Stimulated activated CD4-positive, alpha-beta T cell treated with anti-CD3 and anti-CD28 coated beads, Interleukin-12 subunit alpha, Interleukin-12 subunit beta, amount 100 ng/mL, for 48 hours (primary cell): ENCODE data around the gene LRRC8D.
"Not testable (repeated sequence)": the region's sequence is repeated elsewhere in the genome, so short reads cannot be mapped to it uniquely, and the experiment has no call there.

Source experiments
- DNase-seq, 3 donors: peaks; one replicate each; pipeline ENCODE4 v3.0.0-alpha.2; 2020; ENCODE audit warnings: low read depth in 2 of 3, low spot score in 1 of 3

LRRC8D gene

GRCh38 chr1:89820422-89821321 lies at the start of gene LRRC8D:
Gene LRRC8D (plus strand): TSS chr1:89821032. CDS start chr1:89933069, 112,037 bp downstream.
- peak; percentile 40 to 59 (median 47) for DNase-seq

DNA sequence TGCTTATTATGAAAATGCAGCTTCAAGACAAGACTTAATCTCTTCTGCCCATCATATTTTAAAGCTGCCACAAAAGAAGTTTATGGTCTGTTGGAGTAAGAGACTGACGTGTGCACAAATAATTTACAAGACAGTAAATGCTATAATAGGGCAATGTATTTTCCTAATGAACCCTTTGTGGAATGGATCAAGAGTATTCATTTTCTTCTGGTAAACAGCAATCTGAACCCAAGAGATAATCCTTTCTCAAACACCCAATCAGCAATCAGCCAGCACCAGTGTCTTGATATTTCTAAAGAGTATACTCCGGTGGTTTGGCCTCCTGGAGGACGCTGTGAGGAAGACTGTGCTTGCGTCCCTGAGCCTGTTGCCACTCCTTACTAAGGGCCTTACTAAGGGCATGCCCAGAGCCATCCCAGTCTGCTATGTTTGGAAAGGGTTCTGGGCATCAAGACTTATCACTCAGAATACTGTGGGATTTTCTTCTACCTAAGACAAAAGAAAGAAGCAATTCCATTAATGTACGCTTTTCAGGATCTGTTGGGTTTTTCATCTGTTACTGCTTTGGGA lies 48.8 kb upstream of the LRRC8D start:
- no peak for DNase-seq

DNA sequence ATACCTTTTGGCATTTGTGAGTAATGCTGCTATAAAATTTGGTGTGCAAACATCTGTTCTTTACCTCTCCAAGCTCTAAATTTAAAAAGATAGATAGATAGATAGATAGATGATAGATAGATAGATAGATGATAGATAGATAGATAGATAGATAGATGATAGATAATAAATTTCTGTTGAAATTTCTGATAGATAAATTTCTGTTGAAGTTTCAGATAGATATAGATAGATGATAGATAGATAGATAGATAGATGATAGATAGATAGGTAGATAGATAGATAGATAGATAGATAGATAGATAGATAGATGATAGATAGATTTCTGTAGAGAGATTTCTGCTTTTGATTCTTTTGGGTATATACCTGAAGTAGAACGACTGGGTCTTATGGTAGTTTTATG lies 44.7 kb upstream of the LRRC8D start:
- not testable (repeated sequence) for DNase-seq

- DNase-seq = not testable (repeated sequence)
Measured at GRCh38 chr1:89777271-89777670, 43.6 kb upstream of the LRRC8D start.

DNA sequence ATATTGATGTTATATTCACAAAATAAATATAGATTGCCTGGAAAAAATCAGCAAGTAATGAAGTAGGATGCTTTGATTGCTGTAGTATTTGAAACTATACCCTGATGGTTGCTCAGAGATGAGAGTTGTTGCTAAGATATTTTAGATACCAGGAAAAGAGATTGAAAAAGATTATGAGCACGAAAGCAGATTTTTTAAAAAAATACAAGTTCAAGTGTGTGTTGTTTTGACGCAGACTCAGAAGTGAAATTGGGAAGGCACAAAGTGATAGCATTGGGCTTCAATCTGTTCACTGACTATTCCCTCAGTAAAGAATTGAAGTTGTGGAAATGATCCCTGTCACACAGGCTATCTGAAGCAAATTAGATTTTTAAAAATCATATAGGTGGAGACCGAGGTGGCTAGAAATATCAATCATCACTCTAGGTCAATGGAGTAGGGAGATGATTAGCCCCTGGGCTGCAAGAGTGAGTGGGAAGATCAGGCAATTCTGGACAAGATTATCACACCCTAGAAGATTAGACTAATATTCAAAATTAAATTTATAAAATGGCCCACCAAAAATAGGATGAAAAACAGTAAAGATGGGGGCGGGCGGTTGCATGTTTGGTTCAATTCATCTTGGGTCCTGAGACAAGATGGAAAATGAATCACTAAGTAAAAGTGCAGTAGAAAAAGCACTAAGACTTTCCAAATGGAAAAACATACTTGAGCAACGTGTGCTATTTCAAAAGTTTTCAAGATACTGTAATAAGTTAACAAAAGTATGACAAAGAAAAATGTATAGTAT lies 41.5 kb upstream of the LRRC8D start:
- DNase-seq = no peak

GRCh38 chr1:89780721-89781120 lies 40.1 kb upstream of the LRRC8D start:
- peak in 1 of 3 donors; percentile 20 for DNase-seq

- peak; percentile 64 to 75 (median 69) for DNase-seq
Measured at GRCh38 chr1:89781494-89782126, 39.2 kb upstream of the LRRC8D start.

GRCh38 chr1:89786628-89787214 lies 34.1 kb upstream of the LRRC8D start:
- no peak for DNase-seq

DNA sequence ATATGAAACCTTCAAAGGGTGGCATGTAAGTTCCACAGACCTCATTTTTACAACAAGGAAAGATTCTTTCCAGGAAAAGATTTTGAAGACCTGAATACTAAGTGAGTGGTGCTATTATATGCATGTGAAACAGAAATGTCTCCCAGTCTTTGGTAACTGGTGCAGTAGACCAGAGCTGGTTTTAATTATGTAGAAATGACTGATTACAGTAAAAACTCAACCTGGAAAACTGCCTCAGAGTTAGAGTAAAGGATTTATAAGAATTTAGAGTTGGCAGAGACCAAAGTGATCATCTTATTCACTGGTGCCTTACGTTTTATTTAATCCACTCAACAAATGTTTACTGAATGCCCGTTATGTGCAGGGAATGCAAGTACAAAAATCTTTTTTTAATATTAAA lies 30.2 kb upstream of the LRRC8D start:
- DNase-seq = no peak

GRCh38 chr1:89791064-89791726 lies 29.6 kb upstream of the LRRC8D start:
- DNase-seq = no peak

DNA sequence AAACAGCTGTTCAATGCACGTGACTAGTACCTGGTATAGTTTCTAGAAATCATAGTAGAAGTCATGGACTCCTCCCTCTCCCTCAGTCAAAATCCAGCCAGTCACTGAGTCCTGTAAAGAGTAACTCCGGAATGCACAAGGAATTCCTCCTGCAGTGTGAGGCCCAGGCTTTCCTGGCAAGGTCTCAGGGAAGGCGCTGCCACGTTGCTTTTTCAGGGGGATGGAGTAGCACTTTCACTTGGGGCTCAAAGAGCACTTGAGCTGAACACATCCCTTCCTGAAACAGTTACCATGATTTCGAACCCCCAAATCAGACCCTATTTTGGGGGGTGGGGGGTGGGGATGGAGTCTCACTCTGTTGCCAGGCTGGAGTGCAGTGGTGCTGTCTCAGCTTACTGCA lies 26.4 kb upstream of the LRRC8D start:
- no peak for DNase-seq

DNA sequence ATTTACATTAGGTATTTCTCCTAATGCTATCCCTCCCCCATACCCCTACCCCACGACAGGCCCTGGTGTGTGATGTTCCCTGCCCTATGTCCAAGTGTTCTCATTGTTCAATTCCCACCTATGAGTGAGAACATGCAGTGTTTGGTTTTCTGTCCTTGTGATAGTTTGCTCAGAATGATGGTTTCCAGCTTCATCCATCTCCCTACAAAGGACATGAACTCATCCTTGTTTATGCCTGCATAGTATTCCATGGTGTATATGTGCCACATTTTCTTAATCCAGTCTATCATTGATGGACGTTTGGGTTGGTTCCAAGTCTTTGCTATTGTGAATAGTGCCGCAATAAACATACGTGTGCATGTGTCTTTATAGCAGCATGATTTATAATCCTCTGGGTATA lies 25.3 kb upstream of the LRRC8D start:
- not testable (repeated sequence) for DNase-seq

GRCh38 chr1:89797876-89798275 lies 23.0 kb upstream of the LRRC8D start:
- DNase-seq = not testable (repeated sequence)

GRCh38 chr1:89799495-89799894 lies 21.3 kb upstream of the LRRC8D start:
- DNase-seq = no peak

DNA sequence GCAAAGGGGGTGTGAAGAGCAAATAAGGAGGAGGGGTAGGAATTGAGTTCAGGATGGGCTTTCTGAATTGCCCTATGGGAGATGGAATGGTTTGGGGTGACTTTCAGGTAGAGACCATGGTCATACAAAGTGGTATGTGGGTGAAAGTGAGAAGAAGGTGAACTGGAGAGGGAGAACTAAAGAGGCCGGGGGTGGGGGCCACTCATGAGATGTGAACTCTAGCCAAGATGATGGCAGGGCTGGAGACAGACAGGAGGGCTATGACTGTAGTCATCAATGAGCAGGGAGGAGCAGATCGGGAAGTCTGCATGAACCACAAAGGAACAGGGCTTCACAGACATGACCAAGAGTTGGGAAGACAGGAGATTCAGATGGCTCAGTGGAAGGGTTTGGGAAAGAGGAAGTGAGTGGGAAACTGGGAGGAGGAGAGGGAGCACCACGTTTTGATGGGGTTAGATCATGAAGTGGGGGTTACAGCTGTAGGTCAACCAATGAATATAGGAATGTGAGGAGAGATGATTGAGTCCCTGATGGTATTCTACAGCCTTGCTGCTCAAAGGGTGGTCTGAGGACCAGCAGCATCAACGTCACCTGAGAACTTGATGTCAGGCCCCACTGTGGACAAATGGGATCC lies 20.7 kb upstream of the LRRC8D start:
- no peak for DNase-seq

GRCh38 chr1:89800718-89801117 lies 20.1 kb upstream of the LRRC8D start:
- DNase-seq = no peak

GRCh38 chr1:89802051-89802450 lies 18.8 kb upstream of the LRRC8D start:
- DNase-seq = no peak

DNA sequence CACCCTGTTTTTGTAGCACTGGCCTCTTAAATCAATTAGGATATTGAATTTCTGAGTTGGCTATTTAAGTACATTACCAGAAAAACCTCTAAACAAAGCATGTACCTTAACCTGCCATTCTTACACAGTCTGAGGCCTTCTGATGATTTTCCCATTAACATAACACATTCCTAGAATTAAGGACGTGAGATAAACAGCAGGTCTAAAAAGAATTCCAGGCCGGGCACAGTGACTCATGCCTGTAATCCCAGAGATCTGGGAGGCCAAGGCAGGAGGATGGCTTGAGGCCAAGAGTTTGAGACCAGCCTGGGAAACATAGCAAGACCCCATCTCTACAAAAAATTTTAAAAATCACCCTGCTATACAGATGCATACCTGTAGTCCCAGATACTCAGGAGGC lies 18.0 kb upstream of the LRRC8D start:
- no peak for DNase-seq

DNA sequence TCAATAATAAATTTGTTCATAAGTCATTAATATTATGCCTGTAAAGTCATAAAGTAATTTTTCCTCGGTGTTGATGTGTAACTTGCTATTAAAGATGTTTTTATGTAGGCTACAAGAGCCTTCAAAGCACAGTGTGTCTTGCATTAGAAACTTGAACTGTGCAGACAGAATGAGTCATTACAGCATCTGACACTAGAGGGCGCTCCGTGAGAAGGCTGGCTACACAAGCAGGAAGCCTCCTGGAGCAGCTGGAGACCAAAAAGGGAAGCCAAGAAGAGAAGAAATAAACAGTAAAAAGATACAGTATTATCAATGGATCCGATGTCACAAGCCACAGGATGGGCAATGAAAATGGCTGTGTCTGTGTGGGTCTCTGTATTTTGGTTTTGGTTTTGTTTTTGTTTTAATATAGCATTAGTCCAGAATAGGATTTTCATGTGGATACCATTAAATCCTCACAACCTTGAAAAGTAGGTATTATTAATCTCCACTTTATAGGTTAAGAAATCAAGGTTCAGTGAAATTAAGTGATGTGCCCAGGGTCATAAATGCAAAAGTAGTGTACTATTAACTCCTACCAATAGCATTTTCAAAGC lies 16.1 kb upstream of the LRRC8D start:
- peak; percentile 75 to 95 (median 77) for DNase-seq
